ENCODE data around the gene CIDEC. TPM values are rescaled to one million over a fixed set of nuclear protein-coding genes. Genes with fewer than 3 reads are reported as not detected.

Gene CIDEC, protein sequence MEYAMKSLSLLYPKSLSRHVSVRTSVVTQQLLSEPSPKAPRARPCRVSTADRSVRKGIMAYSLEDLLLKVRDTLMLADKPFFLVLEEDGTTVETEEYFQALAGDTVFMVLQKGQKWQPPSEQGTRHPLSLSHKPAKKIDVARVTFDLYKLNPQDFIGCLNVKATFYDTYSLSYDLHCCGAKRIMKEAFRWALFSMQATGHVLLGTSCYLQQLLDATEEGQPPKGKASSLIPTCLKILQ
- total RNA-seq (2022; extraction: Qiagen RNA extraction): 75.0 to 98.5 TPM (median 81.8 TPM) in 5 replicates

DNA sequence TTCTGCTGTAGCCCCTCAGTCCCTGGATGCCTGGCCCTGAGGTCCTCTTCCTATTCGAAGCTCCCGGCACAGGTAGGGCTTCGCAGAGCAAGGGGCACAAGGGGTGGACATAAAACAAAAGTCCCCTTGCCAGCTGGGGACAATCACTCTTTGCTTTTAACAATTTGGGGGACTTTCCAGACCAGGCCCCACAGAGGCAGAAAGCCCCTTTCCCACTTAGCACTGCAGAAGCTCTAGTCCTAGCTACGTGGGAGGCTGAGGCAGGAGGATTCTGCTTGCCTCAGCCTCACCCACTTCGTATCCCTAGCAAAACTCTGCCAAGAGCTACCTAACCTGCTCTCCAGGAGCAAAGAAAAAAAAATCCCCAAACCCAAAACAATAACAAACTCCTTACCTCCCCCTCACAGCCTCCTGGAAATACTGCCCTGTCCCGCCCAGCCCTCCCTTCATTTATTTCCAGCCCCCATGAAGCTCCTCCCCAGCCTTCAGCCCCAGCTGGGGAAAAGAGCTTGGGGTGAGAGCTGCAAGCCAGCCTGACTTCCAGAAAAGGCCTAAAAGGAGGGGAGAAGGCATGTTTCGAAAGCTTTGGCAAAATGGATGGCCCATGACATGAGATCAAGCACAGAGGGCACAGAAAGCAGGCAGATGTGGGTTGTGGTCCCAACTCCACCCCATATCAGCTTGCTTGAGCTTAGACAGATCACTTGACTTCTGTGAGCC lies at the start of gene CIDEC:
Gene CIDEC (minus strand): TSS at position 424 of the 720 bp plus-strand sequence. CDS start 1,767 bp downstream, outside the sequence.

DNA sequence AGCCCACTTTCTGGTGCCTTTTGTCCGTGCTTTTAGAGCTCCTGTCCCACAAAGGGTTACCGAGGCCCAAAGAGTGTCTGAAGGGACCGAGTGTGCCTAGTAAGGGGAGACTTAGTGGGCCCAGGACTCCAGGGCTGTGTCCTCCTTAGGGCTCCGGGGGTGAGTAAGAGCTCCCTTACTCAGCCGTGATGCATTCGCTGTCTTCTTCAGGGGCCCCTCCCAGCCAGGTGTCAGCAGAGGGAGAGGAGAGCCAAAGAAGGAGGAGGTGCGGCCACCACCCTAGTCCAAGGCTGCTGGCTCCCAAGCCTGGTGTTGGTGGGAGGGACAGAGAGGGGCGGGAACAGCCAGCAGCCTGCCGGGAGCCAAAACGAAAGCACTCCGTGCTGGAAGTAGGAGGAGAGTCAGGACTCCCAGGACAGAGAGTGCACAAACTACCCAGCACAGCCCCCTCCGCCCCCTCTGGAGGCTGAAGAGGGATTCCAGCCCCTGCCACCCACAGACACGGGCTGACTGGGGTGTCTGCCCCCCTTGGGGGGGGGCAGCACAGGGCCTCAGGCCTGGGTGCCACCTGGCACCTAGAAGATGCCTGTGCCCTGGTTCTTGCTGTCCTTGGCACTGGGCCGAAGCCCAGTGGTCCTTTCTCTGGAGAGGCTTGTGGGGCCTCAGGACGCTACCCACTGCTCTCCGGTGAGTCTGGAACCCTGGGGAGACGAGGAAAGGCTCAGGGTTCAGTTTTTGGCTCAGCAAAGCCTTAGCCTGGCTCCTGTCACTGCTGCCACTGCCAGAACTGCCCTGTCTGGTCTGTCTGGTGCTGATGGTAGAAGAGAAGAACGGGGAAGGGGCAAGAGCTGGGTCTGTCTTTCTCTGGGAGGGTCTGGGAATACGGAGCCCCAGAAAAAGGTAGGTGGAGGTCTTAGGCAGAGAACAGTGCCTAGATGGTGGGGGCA lies 37.0 kb upstream of the CIDEC start, which contains the start of gene IL17RC:
Gene IL17RC (plus strand): TSS at position 365 of the 947 bp plus-strand sequence. CDS start 218 bp downstream, at position 583.

DNA sequence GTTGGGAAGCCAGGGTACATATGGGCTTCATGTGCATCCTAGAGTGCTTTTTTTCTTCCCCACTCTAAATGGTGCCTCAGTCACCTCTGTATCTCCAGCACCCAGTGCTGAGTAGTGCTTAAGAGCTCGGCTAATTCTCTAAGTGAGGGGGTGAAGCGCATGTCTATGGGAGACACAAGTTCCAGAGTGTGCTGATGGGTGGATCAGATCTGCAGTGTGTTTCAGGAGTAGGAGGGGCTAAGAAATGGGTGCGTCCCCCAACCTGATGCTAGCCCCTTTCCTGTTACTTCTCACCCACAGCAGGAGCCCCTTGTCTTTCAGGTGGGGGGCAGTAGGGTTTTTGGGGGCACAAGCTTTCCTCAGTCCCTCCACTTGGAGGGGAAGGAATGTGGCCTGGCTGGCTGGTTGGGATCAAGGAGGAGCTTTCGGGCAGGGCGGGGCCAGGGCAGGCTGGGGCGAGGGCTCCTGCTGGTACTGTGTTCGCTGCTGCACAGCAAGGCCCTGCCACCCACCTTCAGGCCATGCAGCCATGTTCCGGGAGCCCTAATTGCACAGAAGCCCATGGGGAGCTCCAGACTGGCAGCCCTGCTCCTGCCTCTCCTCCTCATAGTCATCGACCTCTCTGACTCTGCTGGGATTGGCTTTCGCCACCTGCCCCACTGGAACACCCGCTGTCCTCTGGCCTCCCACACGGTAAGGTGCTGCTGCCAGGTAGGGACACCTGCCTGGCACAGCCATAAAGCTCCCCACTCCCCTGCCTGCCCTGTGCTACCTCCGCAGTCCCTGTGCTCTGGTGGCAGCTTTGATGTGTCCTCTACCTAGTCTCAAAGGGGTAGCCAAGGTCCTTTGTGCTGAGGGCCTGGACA lies 22.6 kb upstream of the CIDEC start, which contains the start of gene IL17RE:
Gene IL17RE (plus strand): TSS at position 477 of the 866 bp plus-strand sequence. CDS start 85 bp downstream, at position 562.

DNA sequence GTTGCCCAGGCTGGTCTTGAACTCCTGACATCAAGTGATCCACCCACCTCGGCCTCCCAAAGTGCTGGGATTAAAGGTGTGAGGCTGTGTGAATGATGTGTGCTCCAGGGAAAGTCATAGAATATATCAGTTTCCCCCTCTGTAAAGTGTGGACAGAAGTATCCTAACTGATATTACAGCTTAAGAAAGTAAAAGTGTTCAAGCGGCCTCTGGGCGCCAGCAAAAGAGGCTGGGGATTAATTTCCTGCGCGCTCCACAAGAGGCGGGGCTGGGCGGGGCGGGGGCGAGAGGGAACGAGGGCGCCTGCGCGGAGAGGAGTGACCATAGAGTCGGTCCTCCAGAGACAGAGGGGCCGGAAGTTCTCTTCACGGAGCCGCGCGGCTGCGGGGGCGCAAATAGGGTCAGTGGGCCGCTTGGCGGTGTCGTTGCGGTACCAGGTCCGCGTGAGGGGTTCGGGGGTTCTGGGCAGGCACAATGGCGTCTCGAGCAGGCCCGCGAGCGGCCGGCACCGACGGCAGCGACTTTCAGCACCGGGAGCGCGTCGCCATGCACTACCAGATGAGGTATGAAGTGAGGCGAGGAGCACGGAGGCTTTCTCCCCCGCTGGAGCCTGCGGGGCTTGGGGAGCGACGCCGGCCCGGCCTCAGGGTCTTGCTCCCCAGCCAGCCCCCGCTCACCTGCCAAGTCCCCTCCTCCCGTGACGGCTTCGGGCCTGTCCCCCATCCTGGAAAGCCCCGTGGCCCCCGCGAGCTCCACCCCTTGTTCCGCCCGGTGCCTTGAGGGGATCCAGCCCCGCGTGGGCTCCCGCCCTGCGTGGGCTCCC lies 10.4 kb upstream of the CIDEC start, which contains the start of gene JAGN1:
Gene JAGN1 (plus strand): TSS at position 362 of the 823 bp plus-strand sequence. CDS start 113 bp downstream, at position 475.

DNA sequence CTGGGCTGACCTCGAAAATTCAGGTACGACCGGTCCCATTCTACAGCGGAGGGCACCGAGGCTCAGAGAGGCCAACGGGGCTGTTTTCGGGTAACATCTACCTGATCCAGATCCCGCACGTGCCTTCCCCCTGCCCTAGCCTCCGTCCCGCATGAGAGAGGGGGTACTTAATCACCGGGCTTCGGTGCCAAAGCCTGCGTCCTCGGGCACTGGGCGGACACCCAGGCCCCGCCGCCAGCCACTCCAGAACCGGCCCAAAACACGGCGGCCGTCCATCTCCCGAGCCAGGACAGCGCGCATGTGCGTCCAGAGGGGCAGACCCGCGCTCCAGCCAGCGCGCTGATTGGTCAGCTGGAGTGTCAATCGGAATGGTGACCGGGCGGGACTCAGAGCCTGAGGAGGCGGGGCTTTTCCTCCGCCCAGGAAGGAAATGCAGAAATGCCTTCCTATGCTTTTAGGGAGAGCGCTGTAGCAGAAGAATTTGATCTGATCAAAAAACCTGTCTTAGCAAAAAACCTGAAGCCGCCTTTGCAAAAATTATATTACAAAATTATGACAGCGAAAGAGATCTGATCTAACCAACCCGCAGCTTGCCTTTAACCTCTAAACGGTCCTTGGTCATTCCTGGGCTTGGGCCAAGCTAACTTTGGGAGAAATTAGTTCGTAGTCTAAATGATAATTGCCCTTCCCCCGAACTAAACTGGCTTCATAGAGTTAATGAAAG lies 36.2 kb downstream of the CIDEC start, which contains the start of gene RPUSD3:
Gene RPUSD3 (minus strand): TSS at position 294 of the 724 bp plus-strand sequence. CDS start 18 bp downstream, at position 276.

Other genes with a start within 250 kb of the CIDEC start
- 27.8 to 31.6 TPM (median 30.5 TPM) in 5 replicates for gene MTMR14, start 230.7 kb downstream of the CIDEC start, total RNA-seq (2022; extraction: Qiagen RNA extraction)
- gene CPNE9, start 176.4 kb downstream of the CIDEC start, total RNA-seq (2022; extraction: Qiagen RNA extraction): 0.08 to 0.29 TPM (median 0.15 TPM) in 5 replicates
- 16.6 to 19.2 TPM (median 18.1 TPM) in 5 replicates for gene BRPF1, start 148.5 kb downstream of the CIDEC start, total RNA-seq (2022; extraction: Qiagen RNA extraction)
- 14.0 to 19.3 TPM (median 17.1 TPM) in 5 replicates for gene OGG1, start 130.3 kb downstream of the CIDEC start, total RNA-seq (2022; extraction: Qiagen RNA extraction)
- gene CAMK1, start 110.3 kb downstream of the CIDEC start, total RNA-seq (2022; extraction: Qiagen RNA extraction): 15.0 to 17.7 TPM (median 16.1 TPM) in 5 replicates
- gene TADA3, start 87.8 kb downstream of the CIDEC start, total RNA-seq (2022; extraction: Qiagen RNA extraction): 56.4 to 63.0 TPM (median 61.5 TPM) in 5 replicates
- gene ARPC4, start 87.2 kb downstream of the CIDEC start, total RNA-seq (2022; extraction: Qiagen RNA extraction): 149 to 257 TPM (median 152 TPM) in 5 replicates
- gene TTLL3, start 70.0 kb downstream of the CIDEC start, total RNA-seq (2022; extraction: Qiagen RNA extraction): 5.5 to 8.2 TPM (median 7.4 TPM) in 5 replicates
- gene RPUSD3, start 36.2 kb downstream of the CIDEC start, total RNA-seq (2022; extraction: Qiagen RNA extraction): 50.0 to 66.3 TPM (median 61.9 TPM) in 5 replicates
- 80.1 to 101 TPM (median 92.7 TPM) in 5 replicates for gene JAGN1, start 10.4 kb upstream of the CIDEC start, total RNA-seq (2022; extraction: Qiagen RNA extraction)
- 1.7 to 1.9 TPM (median 1.8 TPM) in 5 replicates for gene IL17RE, start 22.6 kb upstream of the CIDEC start, total RNA-seq (2022; extraction: Qiagen RNA extraction)
- gene IL17RC, start 36.8 kb upstream of the CIDEC start, total RNA-seq (2022; extraction: Qiagen RNA extraction): 28.0 to 34.0 TPM (median 32.0 TPM) in 5 replicates
- gene CRELD1, start 53.6 kb upstream of the CIDEC start, total RNA-seq (2022; extraction: Qiagen RNA extraction): 11.5 to 14.5 TPM (median 12.9 TPM) in 5 replicates
- gene PRRT3, start 72.2 kb upstream of the CIDEC start, total RNA-seq (2022; extraction: Qiagen RNA extraction): 1.2 to 1.9 TPM (median 1.8 TPM) in 5 replicates
- 108 to 142 TPM (median 112 TPM) in 5 replicates for gene EMC3, start 106.6 kb upstream of the CIDEC start, total RNA-seq (2022; extraction: Qiagen RNA extraction)
- gene FANCD2, start 146.2 kb upstream of the CIDEC start, total RNA-seq (2022; extraction: Qiagen RNA extraction): 16.8 to 19.2 TPM (median 17.6 TPM) in 5 replicates
- not detected in 5 replicates for gene FANCD2OS, start 228.0 kb upstream of the CIDEC start, total RNA-seq (2022; extraction: Qiagen RNA extraction)
- gene BRK1, start 235.4 kb upstream of the CIDEC start, total RNA-seq (2022; extraction: Qiagen RNA extraction): 158 to 174 TPM (median 167 TPM) in 5 replicates